ENCODE data around the gene LRG1. TPM values are rescaled to one million over a fixed set of nuclear protein-coding genes. Genes with fewer than 3 reads are reported as not detected.
A peak's percentile ranks its signal among the peaks of the same experiment; 100 is the strongest.

LRG1 gene
- total RNA-seq, 2 donors from 2014 or later: 0.41 to 13.5 TPM

- Histone ChIP-seq H3K27ac (no peak overlapping the region), H3K9me3 (no peaks in the 10 kb centered on the region), H3K4me1 (ENCODE audit: control insufficient read depth in 1 of 2, low read depth in 2 of 2) (peaks cover 0 to 11% of the 10 kb centered on the region in 2 donors), H3K36me3 (no peaks in the 10 kb centered on the region), H3K4me3 (no peak overlapping the region), H3K27me3 (replicated peaks; ENCODE audit: insufficient read depth) (peaks cover 18% of the 10 kb centered on the region)
- ATAC-seq (ENCODE audit: insufficient number of reproducible peaks, low FRiP score, low read depth) (no peak), DNase-seq (ENCODE audit: low spot score) (no peak)
- TF ChIP-seq CTCF (IDR thresholded peaks at IDR 0.05): no peak
These were observed 42.1 kb upstream of the LRG1 start for GRCh38 chr19:4581666-4582553.

- Histone ChIP-seq H3K36me3 (no peaks in the 10 kb centered on the region), H3K27me3 (replicated peaks; ENCODE audit: insufficient read depth) (peaks cover 18% of the 10 kb centered on the region), H3K27ac (no peak overlapping the region)
These were observed 41.3 kb upstream of the LRG1 start for GRCh38 chr19:4580961-4581665.

GRCh38 chr19:4580021-4580901 lies 40.4 kb upstream of the LRG1 start:
- Histone ChIP-seq H3K9me3 (no peaks in the 10 kb centered on the region), H3K4me3 (peak overlapping the region; percentile 23), H3K27me3 (replicated peaks; ENCODE audit: insufficient read depth) (peaks cover 18% of the 10 kb centered on the region), H3K36me3 (no peaks in the 10 kb centered on the region), H3K4me1 (ENCODE audit: control insufficient read depth in 1 of 2, low read depth in 2 of 2) (peaks cover 0 to 19% of the 10 kb centered on the region in 2 donors), H3K27ac (no peak overlapping the region)
- DNase-seq (ENCODE audit: low spot score): no peak
- no peak for TF ChIP-seq CTCF (IDR thresholded peaks at IDR 0.05)
- no peak for ATAC-seq (ENCODE audit: insufficient number of reproducible peaks, low FRiP score, low read depth)

More at GRCh38 chr19:4580961-4581665, 41.3 kb upstream of the LRG1 start:
- Histone ChIP-seq H3K4me3 (peak overlapping the region; percentile 21), H3K4me1 (ENCODE audit: control insufficient read depth in 1 of 2, low read depth in 2 of 2) (peaks cover 0 to 11% of the 10 kb centered on the region in 2 donors), H3K9me3 (no peaks in the 10 kb centered on the region)
- no peak for TF ChIP-seq CTCF (IDR thresholded peaks at IDR 0.05)
- ATAC-seq (ENCODE audit: insufficient number of reproducible peaks, low FRiP score, low read depth): no peak
- no peak for DNase-seq (ENCODE audit: low spot score)

- TF ChIP-seq CTCF (IDR thresholded peaks at IDR 0.05): no peak
- H3K9me3 ChIP-seq: no peaks in the 10 kb centered on the region
- H3K4me3 ChIP-seq: no peak overlapping the region
- H3K36me3 ChIP-seq: no peaks in the 10 kb centered on the region
- H3K27ac ChIP-seq: no peak overlapping the region
- peaks cover 10% of the 10 kb centered on the region for H3K27me3 ChIP-seq (replicated peaks; ENCODE audit: insufficient read depth)
- DNase-seq (ENCODE audit: low spot score): no peak
- ATAC-seq (ENCODE audit: insufficient number of reproducible peaks, low FRiP score, low read depth): no peak
- H3K4me1 ChIP-seq (ENCODE audit: control insufficient read depth in 1 of 2, low read depth in 2 of 2): peaks cover 0 to 17% of the 10 kb centered on the region in 2 donors
These were observed 39.6 kb upstream of the LRG1 start for GRCh38 chr19:4579389-4579788.
